Parathyroid adenoma (tissue), 2 donors: Measurements from ENCODE around the gene CALHM3.

Source experiments
- H2AFZ ChIP-seq: fragments of 300-600 bp; sonication (generic); one replicate; pipeline ENCODE4 v1.7.0; 2017; ENCODE audit warnings: antibody characterized with exemption, mild to moderate bottlenecking
- H3K27ac ChIP-seq: fragments of 300-600 bp; sonication (generic); one replicate; pipeline ENCODE4 v1.7.0; 2017
- H3K27me3 ChIP-seq: fragments of 300-600 bp; sonication (generic); one replicate; pipeline ENCODE4 v1.7.0; 2017; ENCODE audit warnings: low read length; ENCODE audit not compliant: control insufficient read depth, insufficient read depth
- H3K36me3 ChIP-seq: fragments of 300-600 bp; sonication (generic); one replicate; pipeline ENCODE4 v1.7.0; 2017; ENCODE audit warnings: low read length; ENCODE audit not compliant: control insufficient read depth, insufficient read depth
- H3K4me1 ChIP-seq: fragments of 300-600 bp; sonication (generic); one replicate; pipeline ENCODE4 v1.7.0; 2017; ENCODE audit warnings: control low read depth
- H3K4me2 ChIP-seq: fragments of 300-600 bp; sonication (generic); one replicate; pipeline ENCODE4 v1.7.0; 2017; ENCODE audit warnings: low read length
- H3K4me3 ChIP-seq: fragments of 300-600 bp; sonication (generic); one replicate; pipeline ENCODE4 v1.7.0; 2017; ENCODE audit warnings: low read depth, low read length
- H3K79me2 ChIP-seq: fragments of 300-600 bp; sonication (generic); one replicate; pipeline ENCODE4 v1.7.0; 2017; ENCODE audit warnings: control low read depth
- H3K9ac ChIP-seq: fragments of 300-600 bp; sonication (generic); one replicate; pipeline ENCODE4 v1.7.0; 2017; ENCODE audit warnings: mild to moderate bottlenecking
- H3K9me3 ChIP-seq: fragments of 300-600 bp; sonication (generic); one replicate; pipeline ENCODE4 v1.7.0; 2017; ENCODE audit warnings: low read length; ENCODE audit not compliant: control insufficient read depth
- TF ChIP-seq, protein P1 (sequence below): fragments of 300-600 bp; sonication (generic); IDR thresholded peaks from one replicate; pipeline ENCODE4 v1.7.0; 2017; ENCODE audit warnings: antibody characterized with exemption, mild to moderate bottlenecking
- donor health status: primary hyperparathyroidism.

The CALHM3 gene

DNA sequence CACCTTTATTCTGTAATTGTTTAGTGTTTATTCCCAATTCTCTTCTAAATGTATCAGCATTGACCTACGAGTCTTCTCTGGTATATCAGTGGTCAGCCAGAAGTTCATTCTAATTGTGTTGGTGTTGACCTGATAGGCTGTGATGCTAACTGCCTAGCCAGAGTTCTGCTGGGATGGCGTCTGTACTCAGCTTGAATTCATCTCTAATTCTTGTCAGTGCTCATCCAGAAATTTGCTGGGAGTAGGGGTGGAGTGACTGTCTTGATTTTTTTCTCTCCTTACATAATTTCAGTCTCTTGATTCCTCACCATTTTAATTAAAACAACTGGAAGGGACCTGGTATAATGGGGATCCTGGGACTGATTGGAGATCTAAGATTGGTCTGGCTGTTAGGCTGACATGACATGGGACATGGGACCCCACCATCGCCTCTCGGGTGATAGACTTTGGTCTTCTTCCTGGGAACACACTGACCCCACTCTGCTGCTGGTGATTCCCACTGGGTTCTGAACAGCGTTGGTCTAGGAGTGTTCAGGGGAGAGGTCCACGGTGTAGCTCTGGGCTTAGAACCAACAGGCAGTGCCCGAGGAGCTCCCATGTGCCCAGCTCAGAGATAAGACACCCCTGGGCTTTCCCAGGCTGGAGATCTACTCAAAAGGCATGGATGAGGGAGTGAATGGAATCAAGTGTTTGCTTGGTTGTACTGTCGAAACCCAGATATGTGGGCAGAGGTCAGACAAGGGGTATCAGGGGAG, 18.3 kb upstream of the CALHM3 start:
- Histone ChIP-seq H3K9me3 (no peaks in the 10 kb centered on the region), H3K79me2 (no peaks in the 10 kb centered on the region), H3K27ac (no peak overlapping the region), H3K27me3 (no peaks in the 10 kb centered on the region), H3K36me3 (no peaks in the 10 kb centered on the region), H2AFZ (no peak overlapping the region), H3K4me3 (no peak overlapping the region), H3K4me1 (peaks cover 5% of the 10 kb centered on the region), H3K4me2 (no peak overlapping the region), H3K9ac (no peak overlapping the region)
- TF ChIP-seq, protein P1, sequence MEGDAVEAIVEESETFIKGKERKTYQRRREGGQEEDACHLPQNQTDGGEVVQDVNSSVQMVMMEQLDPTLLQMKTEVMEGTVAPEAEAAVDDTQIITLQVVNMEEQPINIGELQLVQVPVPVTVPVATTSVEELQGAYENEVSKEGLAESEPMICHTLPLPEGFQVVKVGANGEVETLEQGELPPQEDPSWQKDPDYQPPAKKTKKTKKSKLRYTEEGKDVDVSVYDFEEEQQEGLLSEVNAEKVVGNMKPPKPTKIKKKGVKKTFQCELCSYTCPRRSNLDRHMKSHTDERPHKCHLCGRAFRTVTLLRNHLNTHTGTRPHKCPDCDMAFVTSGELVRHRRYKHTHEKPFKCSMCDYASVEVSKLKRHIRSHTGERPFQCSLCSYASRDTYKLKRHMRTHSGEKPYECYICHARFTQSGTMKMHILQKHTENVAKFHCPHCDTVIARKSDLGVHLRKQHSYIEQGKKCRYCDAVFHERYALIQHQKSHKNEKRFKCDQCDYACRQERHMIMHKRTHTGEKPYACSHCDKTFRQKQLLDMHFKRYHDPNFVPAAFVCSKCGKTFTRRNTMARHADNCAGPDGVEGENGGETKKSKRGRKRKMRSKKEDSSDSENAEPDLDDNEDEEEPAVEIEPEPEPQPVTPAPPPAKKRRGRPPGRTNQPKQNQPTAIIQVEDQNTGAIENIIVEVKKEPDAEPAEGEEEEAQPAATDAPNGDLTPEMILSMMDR, result no peak

DNA sequence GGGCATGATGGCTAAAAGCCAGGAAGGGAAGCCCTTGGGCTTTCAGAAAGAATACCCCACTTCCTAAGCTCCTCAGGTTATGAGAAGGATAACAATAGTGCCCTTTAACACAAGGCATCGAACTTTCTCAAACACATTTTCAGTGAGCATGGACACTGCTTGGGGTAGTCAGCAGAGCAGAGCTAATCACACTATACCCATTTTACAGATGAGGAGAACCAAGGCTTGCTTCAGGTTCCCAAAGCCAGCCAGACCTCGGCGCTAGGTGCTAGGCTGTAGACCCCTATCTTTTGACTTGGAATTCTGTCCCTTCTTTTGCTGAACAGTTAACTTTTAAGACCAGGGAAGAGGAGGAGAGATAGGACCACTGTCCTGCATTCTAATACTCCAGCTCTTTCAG, 16.3 kb upstream of the CALHM3 start:
- no peak overlapping the region for H3K9ac ChIP-seq

DNA sequence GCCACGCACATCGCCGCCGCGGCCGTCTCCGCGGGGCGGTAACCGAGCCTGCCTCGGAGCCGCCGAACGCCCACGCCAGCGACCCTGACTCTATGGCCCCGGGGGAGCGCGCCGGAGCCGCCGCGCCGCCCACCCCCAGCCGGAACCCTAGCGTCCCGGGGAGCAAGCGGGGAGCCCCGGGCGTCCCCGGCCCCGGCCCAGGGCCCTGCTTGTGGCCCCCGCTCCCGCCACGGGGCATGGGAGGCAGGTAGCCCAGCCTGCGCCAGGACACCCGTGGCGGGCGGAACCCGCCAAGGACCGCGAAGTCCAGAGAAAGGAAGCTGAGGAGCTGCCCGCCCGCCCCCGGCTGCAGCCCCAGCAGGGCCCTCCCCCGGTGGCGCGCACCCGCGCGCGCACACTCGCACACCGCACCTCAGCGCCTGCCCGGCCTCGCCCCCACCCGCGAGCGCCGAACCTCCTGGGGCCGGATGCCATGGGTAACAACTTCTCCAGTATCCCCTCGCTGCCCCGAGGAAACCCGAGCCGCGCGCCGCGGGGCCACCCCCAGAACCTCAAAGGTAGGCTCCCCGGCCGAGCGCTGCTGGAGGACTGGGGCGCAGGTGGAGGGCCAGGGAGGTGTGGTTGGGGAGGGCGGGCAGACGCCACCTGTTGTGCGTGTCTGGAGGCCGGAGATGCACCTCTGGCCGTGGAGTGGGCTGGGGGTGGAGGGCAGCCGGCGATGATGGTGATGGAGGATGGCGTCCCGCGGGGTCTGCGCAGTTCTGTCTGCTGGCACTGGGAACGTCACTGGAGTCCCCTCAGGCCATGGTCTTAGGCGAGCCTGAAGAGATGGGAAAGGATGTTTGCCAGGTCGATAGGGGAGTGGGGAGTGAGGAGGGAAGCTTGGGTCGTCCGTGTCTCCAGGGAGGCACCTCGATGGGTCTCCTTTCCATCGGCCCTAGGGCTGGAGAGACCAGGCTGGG, 15.2 kb upstream of the CALHM3 start:
- peak overlapping the region; percentile 59 for H3K4me3 ChIP-seq
- H3K27ac ChIP-seq, result no peak overlapping the region
- H3K4me2 ChIP-seq, result peak overlapping the region; percentile 96
- no peaks in the 10 kb centered on the region for H3K9me3 ChIP-seq
- H3K27me3 ChIP-seq, result no peaks in the 10 kb centered on the region
- TF ChIP-seq, protein P1, result no peak
- H3K9ac ChIP-seq, result peak overlapping the region; percentile 35
- peak overlapping the region; percentile 92 for H2AFZ ChIP-seq
- H3K4me1 ChIP-seq, result peaks cover 21% of the 10 kb centered on the region
- H3K79me2 ChIP-seq, result no peaks in the 10 kb centered on the region
- no peaks in the 10 kb centered on the region for H3K36me3 ChIP-seq

More for the DNA sequence above, 16.3 kb upstream of the CALHM3 start:
- Histone ChIP-seq H3K27me3 (no peaks in the 10 kb centered on the region), H3K4me2 (no peak overlapping the region), H3K79me2 (no peaks in the 10 kb centered on the region), H3K9me3 (no peaks in the 10 kb centered on the region), H2AFZ (no peak overlapping the region), H3K27ac (no peak overlapping the region), H3K36me3 (no peaks in the 10 kb centered on the region), H3K4me1 (peaks cover 21% of the 10 kb centered on the region), H3K4me3 (no peak overlapping the region)
- TF ChIP-seq, protein P1, result no peak

DNA sequence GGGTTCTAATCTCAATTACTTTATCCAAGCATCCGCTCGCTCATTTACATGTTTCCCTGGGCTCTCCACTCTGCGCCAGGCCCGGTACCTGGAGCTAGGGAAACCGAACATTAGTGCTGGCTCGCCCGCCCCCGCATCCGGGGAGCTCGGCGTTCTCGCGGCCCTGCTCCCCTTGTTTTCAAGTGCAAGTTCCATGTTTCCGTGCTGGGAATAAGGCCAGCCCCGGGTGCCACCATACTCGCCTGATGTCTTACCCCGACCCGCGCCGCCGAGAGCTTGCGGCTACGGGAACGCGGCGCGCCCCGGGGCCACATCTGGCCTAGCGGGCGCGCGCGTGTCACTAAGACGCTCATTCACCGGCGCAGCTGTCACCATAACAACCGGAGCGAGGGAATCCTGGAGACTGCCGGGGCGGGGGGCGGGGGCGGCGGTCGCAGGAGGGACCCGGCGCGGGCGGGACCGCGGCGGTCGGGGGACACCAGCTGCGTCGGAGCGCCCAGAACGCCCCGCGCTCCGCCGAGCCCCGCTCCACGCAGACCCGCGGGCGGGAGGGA, 14.4 kb upstream of the CALHM3 start, which contains the start of gene NEURL1:
Gene NEURL1 (plus strand): TSS at position 344 of the 554 bp plus-strand sequence. CDS start 683 bp downstream, outside the sequence.
- H3K27ac ChIP-seq, result peak within 1 kb of the TSS; percentile 95
- H3K4me3 ChIP-seq, result peak within 1 kb of the TSS; percentile 59
- peak within 1 kb of the TSS; percentile 35 for H3K9ac ChIP-seq
- TF ChIP-seq, protein P1, result no peak
- no peaks in the 10 kb centered on the region for H3K27me3 ChIP-seq
- peak within 1 kb of the TSS; percentile 96 for H3K4me2 ChIP-seq
- peak within 1 kb of the TSS; percentile 92 for H2AFZ ChIP-seq
- no peaks in the 10 kb centered on the region for H3K9me3 ChIP-seq
- H3K79me2 ChIP-seq, result no peaks in the 10 kb centered on the region
- no peaks in the 10 kb centered on the region for H3K36me3 ChIP-seq
- H3K4me1 ChIP-seq, result peaks cover 21% of the 10 kb centered on the region
